HCT116 (cell line): Measurements from ENCODE around the gene TRPV2. TPM values are rescaled to one million over a fixed set of nuclear protein-coding genes. Genes with fewer than 3 reads are reported as not detected.

Experiments
- ATAC-seq: fragments of 200-7000 bp; cut with Tn5 transposase; 2 replicates; pipeline ENCODE4 v1.9.1; 2020; ENCODE audit warnings: mild to moderate bottlenecking, moderate library complexity
- BruUV-seq: library from RNA; stranded (reverse); fragments of 400-500 nt; replicated peaks from 2 replicates; lab custom pipeline; 2021; lab: Mats Ljungman, UMichigan
- CTCF ChIA-PET: fragments of 300-600 bp; sonication (Branson Sonifier 250); formaldehyde crosslinking; loops from one replicate; lab custom pipeline; 2021; ENCODE audit warnings: antibody characterized with exemption; lab: Charles Lee
- POLR2A ChIA-PET: fragments of 300-600, 350-600 bp; sonication (Branson Sonifier 250); formaldehyde crosslinking; loops from one replicate; lab custom pipeline; 2021; ENCODE audit warnings: antibody characterized with exemption; lab: Charles Lee
- RAD21 ChIA-PET, 2 experiments: fragments of 300-600 bp; sonication (Branson Sonifier 250); formaldehyde crosslinking; loops; one replicate each; lab custom pipeline; 2023; ENCODE audit warnings: low total read pairs in 2 of 2; ENCODE audit not compliant: uncharacterized antibody in 2 of 2, unreplicated experiment in 2 of 2, low non-redundant PET in 1 of 2; lab: Charles Lee
- DNase-seq: peaks from one replicate; pipeline ENCODE4 v3.0.0-alpha.2; 2010; ENCODE audit warnings: low read depth, low spot score
- H2AFZ ChIP-seq: fragments of 200-600 bp; shearing (Covaris generic), sonication (generic); 2 replicates; pipeline ENCODE4 v1.6.1; 2017; ENCODE audit warnings: low read depth, mixed run types, mixed read lengths, antibody characterized with exemption, low read length; ENCODE audit not compliant: poor library complexity, severe bottlenecking
- H3K27ac ChIP-seq: 2 replicates; pipeline ENCODE4 v1.5.1; 2012; ENCODE audit warnings: low read depth, low read length
- H3K27me3 ChIP-seq: fragments of 200-600 bp; sonication (generic); 2 replicates; pipeline ENCODE4 v1.6.1; 2016; ENCODE audit warnings: mixed run types, low read length, mixed read lengths; ENCODE audit not compliant: insufficient read depth
- H3K36me3 ChIP-seq, 2 experiments: fragments of 200-500 bp in 1 of 2; fragments of 200-600 bp in 1 of 2; sonication (Bioruptor generic) in 1 of 2; sonication (generic) in 1 of 2; 2 replicates each; pipeline versions ENCODE4 v1.5.1 to v1.6.1; 2014 to 2016; ENCODE audit warnings: low read length in 2 of 2, inconsistent platforms in 1 of 2, mixed read lengths in 1 of 2, mixed run types in 1 of 2; ENCODE audit not compliant: insufficient read depth in 2 of 2, control insufficient read depth in 1 of 2
- H3K4me1 ChIP-seq, 2 experiments: fragments of 200-600 bp in 1 of 2; sonication (generic) in 1 of 2; 2 replicates each; pipeline versions ENCODE4 v1.5.1 to v1.6.1; 2012 to 2017; ENCODE audit warnings: low read length in 2 of 2, inconsistent platforms in 1 of 2, mild to moderate bottlenecking in 1 of 2, mixed read lengths in 1 of 2, mixed run types in 1 of 2, moderate library complexity in 1 of 2; ENCODE audit not compliant: insufficient read depth in 2 of 2, control insufficient read depth in 1 of 2
- H3K4me2 ChIP-seq: fragments of 200-600 bp; sonication (generic); 2 replicates; pipeline ENCODE4 v1.6.1; 2017; ENCODE audit warnings: mixed run types, low read length, mixed read lengths
- H3K4me3 ChIP-seq, 2 experiments: fragments of 200-600 bp in 1 of 2; sonication (generic) in 1 of 2; replicated peaks in 1 of 2; 2 replicates each; pipeline ENCODE4 v1.5.1; 2011 to 2016; ENCODE audit warnings: low read length in 2 of 2, control low read depth in 1 of 2, low read depth in 1 of 2, mild to moderate bottlenecking in 1 of 2, mixed read lengths in 1 of 2, mixed run types in 1 of 2
- H3K79me2 ChIP-seq: fragments of 200-600 bp; sonication (generic); 2 replicates; pipeline ENCODE4 v1.6.1; 2017; ENCODE audit warnings: mild to moderate bottlenecking, mixed run types, low read length, moderate library complexity, mixed read lengths; ENCODE audit not compliant: insufficient read depth
- H3K9ac ChIP-seq: fragments of 200-600 bp; sonication (generic); 2 replicates; pipeline ENCODE4 v1.6.1; 2016; ENCODE audit warnings: low read length, mixed read lengths
- H3K9me2 ChIP-seq: fragments of 200-600 bp; sonication (generic), shearing (Covaris generic); 2 replicates; pipeline ENCODE4 v1.6.1; 2017; ENCODE audit warnings: mixed run types, mild to moderate bottlenecking, moderate library complexity; ENCODE audit not compliant: insufficient read depth
- H3K9me3 ChIP-seq, 2 experiments: fragments of 200-500 bp in 1 of 2; fragments of 200-600 bp in 1 of 2; sonication (Bioruptor generic) in 1 of 2; sonication (generic) in 1 of 2; 2 replicates each; pipeline ENCODE4 v1.6.1; 2014 to 2017; ENCODE audit warnings: low read length in 2 of 2, mixed read lengths in 2 of 2, inconsistent platforms in 1 of 2, low read depth in 1 of 2, mild to moderate bottlenecking in 1 of 2, mixed run types in 1 of 2, moderate library complexity in 1 of 2; ENCODE audit not compliant: control insufficient read depth in 1 of 2, insufficient read depth in 1 of 2
- H4K20me1 ChIP-seq: fragments of 200-600 bp; sonication (generic), shearing (Covaris generic); 2 replicates; pipeline ENCODE4 v1.6.1; 2017; ENCODE audit warnings: mixed run types, mild to moderate bottlenecking, moderate library complexity; ENCODE audit not compliant: insufficient read depth
- ATF3 ChIP-seq: IDR thresholded peaks from 2 replicates; pipeline ENCODE4 v1.6.1; 2012
- CBX3 ChIP-seq: IDR thresholded peaks from 2 replicates; pipeline ENCODE4 v1.6.1; 2012; ENCODE audit warnings: low read depth
- CEBPB ChIP-seq: IDR thresholded peaks from 2 replicates; pipeline ENCODE4 v1.6.1; 2012; ENCODE audit warnings: low read depth
- CTCF ChIP-seq, 3 experiments: fragments of 200-600 bp in 1 of 3; sonication (generic) in 1 of 3; IDR thresholded peaks in 2 of 3; conservative IDR thresholded peaks in 1 of 3; 2 replicates each; pipeline ENCODE4 v1.5.1; 2012 to 2017; ENCODE audit warnings: low read depth in 2 of 3, low read length in 2 of 3, antibody characterized with exemption in 1 of 3, borderline replicate concordance in 1 of 3, control low read depth in 1 of 3, mild to moderate bottlenecking in 1 of 3, mixed read lengths in 1 of 3, mixed run types in 1 of 3, moderate library complexity in 1 of 3; ENCODE audit not compliant: insufficient read depth in 1 of 3
- EGR1 ChIP-seq: IDR thresholded peaks from 2 replicates; pipeline ENCODE4 v1.6.1; 2012; ENCODE audit warnings: low read depth
- ELF1 ChIP-seq: IDR thresholded peaks from 2 replicates; pipeline ENCODE4 v1.6.1; 2012; ENCODE audit warnings: low read depth, borderline replicate concordance
- EZH2 ChIP-seq: fragments of 200-600 bp; sonication (generic); IDR thresholded peaks from 2 replicates; pipeline ENCODE4 v1.6.1; 2017; ENCODE audit warnings: antibody characterized with exemption, mixed run types
- EZH2phosphoT487 ChIP-seq: fragments of 200-600 bp; IDR thresholded peaks from 2 replicates; pipeline ENCODE4 v1.6.1; 2018; ENCODE audit warnings: antibody characterized with exemption, borderline replicate concordance
- FOSL1 ChIP-seq: IDR thresholded peaks from 2 replicates; pipeline ENCODE4 v1.6.1; 2012; ENCODE audit warnings: low read depth
- MAX ChIP-seq: IDR thresholded peaks from 2 replicates; pipeline ENCODE4 v1.6.1; 2012
- POLR2A ChIP-seq: IDR thresholded peaks from 2 replicates; pipeline ENCODE4 v1.7.0; 2011; ENCODE audit warnings: borderline replicate concordance; ENCODE audit not compliant: insufficient read depth, insufficient read length; ENCODE audit errors: extremely low read depth
- POLR2AphosphoS5 ChIP-seq: IDR thresholded peaks from 2 replicates; pipeline ENCODE4 v1.6.1; 2011; ENCODE audit warnings: mild to moderate bottlenecking, low read depth, low read length, moderate library complexity
- SIN3A ChIP-seq: IDR thresholded peaks from 2 replicates; pipeline ENCODE4 v1.6.1; 2012; ENCODE audit warnings: low read depth
- SRF ChIP-seq: IDR thresholded peaks from 2 replicates; pipeline ENCODE4 v1.6.1; 2012; ENCODE audit warnings: low read depth
- TCF7L2 ChIP-seq: IDR thresholded peaks from 2 replicates; pipeline ENCODE4 v1.7.0; 2011; ENCODE audit warnings: borderline replicate concordance, inconsistent platforms; ENCODE audit not compliant: insufficient read depth, insufficient read length; ENCODE audit errors: extremely low read depth
- YY1 ChIP-seq: IDR thresholded peaks from 2 replicates; pipeline ENCODE4 v1.6.1; 2011; ENCODE audit warnings: low read length, low read depth, moderate library complexity, mild to moderate bottlenecking; ENCODE audit not compliant: insufficient replicate concordance; ENCODE audit errors: extremely low read depth
- ZFX ChIP-seq: fragments of 450-650 bp; IDR thresholded peaks from 2 replicates; pipeline ENCODE4 v1.6.1; 2017
- ZNF274 ChIP-seq: fragments of 200-500 bp; sonication (Bioruptor generic); IDR thresholded peaks from 2 replicates; pipeline ENCODE4 v1.6.1; 2014; ENCODE audit warnings: mild to moderate bottlenecking, low read depth, low read length, inconsistent platforms
- intact Hi-C: fragments of 100-400 bp; cut with micrococcal nuclease; formaldehyde crosslinking; loops from 2 replicates; pipeline ENCODE4 v1.10.0; 2022
- total RNA-seq: library from RNA; stranded (reverse); gene quantifications from one replicate; pipeline ENCODE4 v1.2.1, GENCODE V29; 2021; ENCODE audit not compliant: unreplicated experiment
- TF ChIP-seq, protein P1 (sequence below): IDR thresholded peaks from 2 replicates; pipeline ENCODE4 v1.6.1; 2011; ENCODE audit warnings: mild to moderate bottlenecking, low read length, moderate library complexity; ENCODE audit not compliant: insufficient replicate concordance; ENCODE audit errors: extremely low read depth

Gene TRPV2
- total RNA-seq, 1 experiment from 2014 or later = 2.7 TPM

GRCh38 chr17:16419074-16419928 lies 3.9 kb downstream of the TRPV2 start:
- Histone ChIP-seq H3K27ac (peak overlapping the region; percentile 81), H3K9ac (peak overlapping the region; percentile 42), H3K9me3 (no peaks in the 10 kb centered on the region), H3K36me3 (no peaks in the 10 kb centered on the region), H3K9me2 (no peaks in the 10 kb centered on the region), H4K20me1 (no peaks in the 10 kb centered on the region), H3K4me1 (peaks cover 40 to 47% of the 10 kb centered on the region in 2 experiments), H3K27me3 (no peaks in the 10 kb centered on the region), H3K4me3 (peak overlapping the region in 1 of 2 experiments; percentile 32; a peak in 2 of 4 replicates), H2AFZ (peak overlapping the region; percentile 68), H3K4me2 (peak overlapping the region; percentile 78), H3K79me2 (no peaks in the 10 kb centered on the region)
- ATAC-seq = peak; percentile 69
- intact Hi-C loops = no loop called here
- RAD21 ChIA-PET = no interaction called here
- no TSS peak for BruUV-seq
- CTCF ChIA-PET = interaction anchor here (1.0 to 1.7 kb wide), 2 partner anchors 9 to 120 kb away, joined by 3 to 15 read pairs; no protein-coding TSS in a partner anchor
- no peak for DNase-seq
- POLR2A ChIA-PET = interaction anchor here (0.6 to 3.5 kb wide), 4 partner anchors 9 to 39 kb away, joined by 3 to 30 read pairs (median 4); partner anchors contain the start of gene UBB
- no peak for TF ChIP-seq ATF3
- no peak for TF ChIP-seq ZFX
- no peak for TF ChIP-seq TCF7L2
- peak; percentile 39; the same call in 1 of the 2 replicates for TF ChIP-seq POLR2AphosphoS5
- TF ChIP-seq, protein P1, sequence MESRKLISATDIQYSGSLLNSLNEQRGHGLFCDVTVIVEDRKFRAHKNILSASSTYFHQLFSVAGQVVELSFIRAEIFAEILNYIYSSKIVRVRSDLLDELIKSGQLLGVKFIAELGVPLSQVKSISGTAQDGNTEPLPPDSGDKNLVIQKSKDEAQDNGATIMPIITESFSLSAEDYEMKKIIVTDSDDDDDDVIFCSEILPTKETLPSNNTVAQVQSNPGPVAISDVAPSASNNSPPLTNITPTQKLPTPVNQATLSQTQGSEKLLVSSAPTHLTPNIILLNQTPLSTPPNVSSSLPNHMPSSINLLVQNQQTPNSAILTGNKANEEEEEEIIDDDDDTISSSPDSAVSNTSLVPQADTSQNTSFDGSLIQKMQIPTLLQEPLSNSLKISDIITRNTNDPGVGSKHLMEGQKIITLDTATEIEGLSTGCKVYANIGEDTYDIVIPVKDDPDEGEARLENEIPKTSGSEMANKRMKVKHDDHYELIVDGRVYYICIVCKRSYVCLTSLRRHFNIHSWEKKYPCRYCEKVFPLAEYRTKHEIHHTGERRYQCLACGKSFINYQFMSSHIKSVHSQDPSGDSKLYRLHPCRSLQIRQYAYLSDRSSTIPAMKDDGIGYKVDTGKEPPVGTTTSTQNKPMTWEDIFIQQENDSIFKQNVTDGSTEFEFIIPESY = peak; percentile 14
- no peak for TF ChIP-seq SRF
- no peak for TF ChIP-seq EZH2phosphoT487
- no peak for TF ChIP-seq EZH2
- no peak for TF ChIP-seq YY1
- no peak for TF ChIP-seq SIN3A
- TF ChIP-seq FOSL1 = peak; percentile 83
- TF ChIP-seq ZNF274 = no peak
- no peak for TF ChIP-seq EGR1
- TF ChIP-seq ELF1 = no peak
- TF ChIP-seq CEBPB = no peak
- TF ChIP-seq CTCF (IDR thresholded peaks at IDR 0.05 in 2 of 3, conservative IDR thresholded peaks at IDR 0.05 in 1 of 3; ENCODE audit: borderline replicate concordance in 1 of 3, insufficient read depth in 1 of 3, low read depth in 2 of 3, low read length in 2 of 3) = no peak
- TF ChIP-seq CBX3 = peak; percentile 59; the same call in 1 of the 2 replicates
- no peak for TF ChIP-seq POLR2A
- TF ChIP-seq MAX = peak; percentile 59; the same call in 1 of the 2 replicates
